T-helper 2 cell treated with Interferon-gamma antibody and Interleukin-4, amounts not matched to agents 5 μg/mL and 100 μg/mL, for 36 hours (primary cell): ENCODE data around the gene DOK1.

ENCODE experiments used
- DNase-seq: peaks from one replicate; pipeline ENCODE4 v3.0.0; 2021; ENCODE audit warnings: low spot score
- H3K27ac Mint-ChIP-seq: one replicate; pipeline ENCODE4 v1.8.0; 2021; ENCODE audit warnings: mild to moderate bottlenecking, mixed read lengths
- H3K27me3 Mint-ChIP-seq: one replicate; pipeline ENCODE4 v1.8.0; 2021; ENCODE audit warnings: low read depth, mixed read lengths
- H3K36me3 Mint-ChIP-seq: one replicate; pipeline ENCODE4 v1.8.0; 2021; ENCODE audit warnings: low read depth, mixed read lengths
- H3K4me1 Mint-ChIP-seq: one replicate; pipeline ENCODE4 v1.8.0; 2021; ENCODE audit warnings: low read depth, mixed read lengths
- H3K4me3 Mint-ChIP-seq: one replicate; pipeline ENCODE4 v1.8.0; 2022; ENCODE audit warnings: mild to moderate bottlenecking, moderate library complexity, mixed read lengths
- H3K9me3 Mint-ChIP-seq: one replicate; pipeline ENCODE4 v1.8.0; 2021; ENCODE audit warnings: mixed read lengths

Gene DOK1

DNA sequence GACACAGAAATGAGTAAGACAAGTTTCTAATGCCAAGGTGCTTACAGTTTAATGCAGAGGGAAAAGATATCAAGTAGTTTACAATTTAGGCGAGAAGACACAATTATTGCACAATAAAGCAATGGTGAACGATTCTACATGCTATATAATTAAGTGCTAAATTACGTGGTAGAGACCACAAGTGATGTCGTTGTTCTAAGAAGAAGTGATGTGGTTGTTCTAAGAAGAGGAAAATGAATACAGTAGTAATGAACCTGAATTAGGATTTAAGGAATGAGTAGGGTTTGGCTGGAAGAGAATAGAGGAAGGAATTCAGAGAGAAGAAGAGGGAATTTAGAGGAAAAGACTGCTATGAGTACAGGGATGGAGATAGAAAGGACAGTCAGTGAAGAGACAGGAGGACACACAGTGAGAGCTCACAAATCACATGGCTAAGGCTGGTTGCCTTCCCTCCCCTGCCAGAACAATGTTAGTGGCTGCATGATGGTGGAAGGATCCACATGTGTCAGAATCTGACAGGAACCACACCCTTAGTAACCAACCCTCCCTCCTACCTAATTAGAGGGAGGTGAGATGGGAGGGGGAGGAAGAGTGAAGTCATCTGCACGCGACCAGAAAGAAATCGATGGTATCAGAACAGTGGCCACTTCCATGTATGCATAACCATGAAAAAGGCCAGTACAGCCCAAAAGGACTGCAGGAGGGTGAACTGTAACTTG is 48.9 kb downstream of the DOK1 start:
- Mint-ChIP-seq H3K4me1 (peaks cover 12% of the 10 kb centered on the region), H3K27ac (peak overlapping the region; percentile 51), H3K27me3 (peaks cover 39% of the 10 kb centered on the region), H3K4me3 (no peak overlapping the region), H3K9me3 (no peaks in the 10 kb centered on the region), H3K36me3 (no peaks in the 10 kb centered on the region)
- no peak for DNase-seq

DNA sequence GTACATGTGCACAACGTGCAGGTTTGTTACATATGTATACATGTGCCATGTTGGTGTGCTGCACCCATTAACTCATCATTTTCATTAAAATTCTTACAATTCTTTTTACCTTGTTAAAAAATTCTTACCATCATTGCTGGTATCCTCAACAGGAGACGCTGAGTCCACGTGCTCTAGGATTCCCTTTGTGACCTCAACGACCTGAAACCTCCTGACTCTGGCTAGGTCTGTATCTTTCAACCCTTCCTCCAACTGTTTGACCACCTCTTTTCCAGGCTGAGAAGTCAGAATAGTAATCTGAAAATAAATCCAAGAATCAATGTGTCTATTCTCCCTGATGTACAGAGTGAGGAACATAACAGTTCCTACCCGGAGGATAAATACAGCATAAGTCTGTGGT is 52.4 kb downstream of the DOK1 start:
- peaks cover 45% of the 10 kb centered on the region for H3K27me3 Mint-ChIP-seq
- H3K4me3 Mint-ChIP-seq: no peak overlapping the region

More for the DNA sequence above, 52.4 kb downstream of the DOK1 start:
- no peak for DNase-seq
- no peaks in the 10 kb centered on the region for H3K9me3 Mint-ChIP-seq
- no peaks in the 10 kb centered on the region for H3K36me3 Mint-ChIP-seq
- H3K4me1 Mint-ChIP-seq: peaks cover 12% of the 10 kb centered on the region
- H3K27ac Mint-ChIP-seq: no peak overlapping the region
